ENCODE results near the gene SSTR3.

GRCh38 chr22:37223965-37224551, 11.8 kb upstream of the SSTR3 start:
- TF ChIP-seq POLR2A (IDR thresholded peaks at IDR 0.05) (no peak), CTCF (IDR thresholded peaks at IDR 0.05) (no peak)
